HL-60 (cell line): ENCODE data around the gene DPP6.
A peak's percentile ranks its signal among the peaks of the same experiment; 100 is the strongest.

ENCODE experiments used
- DNase-seq, 2 experiments: peaks; one replicate each; pipeline ENCODE4 v3.0.0-alpha.2; 2010 to 2020; ENCODE audit warnings: low read depth in 1 of 2, low spot score in 1 of 2
- H3K27ac ChIP-seq: fragments of 250-450 bp; sonication (Bioruptor Pico); replicated peaks from 2 replicates; pipeline ENCODE4 v1.5.1; 2020; ENCODE audit warnings: mild to moderate bottlenecking, moderate library complexity
- H3K27me3 ChIP-seq: fragments of 250-450 bp; sonication (Bioruptor Pico); 2 replicates; pipeline ENCODE4 v1.5.1; 2021; ENCODE audit warnings: mild to moderate bottlenecking, moderate library complexity; ENCODE audit not compliant: insufficient read depth, poor library complexity, severe bottlenecking
- H3K4me3 ChIP-seq: replicated peaks from 2 replicates; pipeline ENCODE4 v1.5.1; 2011; ENCODE audit warnings: mild to moderate bottlenecking, control low read depth, low read length; ENCODE audit not compliant: insufficient read depth
- GABPA ChIP-seq: IDR thresholded peaks from 2 replicates; pipeline ENCODE4 v1.6.1; 2012; ENCODE audit warnings: low read depth
- POLR2AphosphoS5 ChIP-seq: IDR thresholded peaks from 2 replicates; pipeline ENCODE4 v1.6.1; 2012; ENCODE audit warnings: low read depth
- SPI1 ChIP-seq: IDR thresholded peaks from 2 replicates; pipeline ENCODE4 v1.6.1; 2012; ENCODE audit warnings: low read depth, mild to moderate bottlenecking, borderline replicate concordance
- TF ChIP-seq, protein P1 (sequence below): IDR thresholded peaks from 2 replicates; pipeline ENCODE4 v1.6.1; 2012; ENCODE audit warnings: low read depth; ENCODE audit not compliant: insufficient replicate concordance
- TF ChIP-seq, protein P2 (sequence below): IDR thresholded peaks from one replicate; pipeline ENCODE4 v1.5.1; 2011; ENCODE audit warnings: low read length, control low read depth, inconsistent platforms; ENCODE audit not compliant: insufficient read depth

DPP6 gene

DNA sequence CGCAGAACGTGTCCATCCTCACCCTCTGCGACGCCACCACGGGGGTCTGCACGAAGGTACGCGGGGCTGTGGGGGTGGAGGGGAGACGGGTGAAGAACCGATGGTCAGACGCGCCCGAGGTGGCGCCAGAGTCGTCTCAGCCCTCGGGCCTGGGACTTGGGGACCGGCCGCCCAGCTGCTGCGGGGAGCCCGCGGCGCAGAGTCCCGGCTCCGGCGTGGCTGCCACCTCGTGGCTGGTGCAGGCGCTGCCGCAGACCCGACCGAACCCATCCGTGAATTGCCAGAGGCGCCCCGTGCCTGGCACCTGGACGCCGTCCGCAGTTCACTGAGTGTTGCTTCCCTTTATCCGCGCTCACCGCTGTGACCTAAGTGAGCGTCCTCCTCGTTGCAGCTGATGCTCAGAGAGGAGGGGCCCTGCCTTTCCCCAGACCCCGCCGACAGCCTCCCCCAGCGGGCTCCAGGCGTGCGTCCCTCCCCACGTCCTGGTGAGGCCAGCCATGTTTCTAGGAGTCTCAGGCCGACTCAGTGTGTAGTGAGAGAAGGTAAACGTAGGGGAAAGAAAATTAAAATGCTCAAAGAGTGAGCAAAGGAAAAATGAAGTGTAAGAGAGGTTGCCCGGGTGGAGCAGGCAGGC, 742.1 kb downstream of the DPP6 start:
- H3K4me3 ChIP-seq = no peak overlapping the region
- peak in 1 of 2 experiments; percentile 24 for DNase-seq
- peaks cover 12% of the 10 kb centered on the region for H3K27me3 ChIP-seq
- no peak overlapping the region for H3K27ac ChIP-seq
- TF ChIP-seq, protein P1, sequence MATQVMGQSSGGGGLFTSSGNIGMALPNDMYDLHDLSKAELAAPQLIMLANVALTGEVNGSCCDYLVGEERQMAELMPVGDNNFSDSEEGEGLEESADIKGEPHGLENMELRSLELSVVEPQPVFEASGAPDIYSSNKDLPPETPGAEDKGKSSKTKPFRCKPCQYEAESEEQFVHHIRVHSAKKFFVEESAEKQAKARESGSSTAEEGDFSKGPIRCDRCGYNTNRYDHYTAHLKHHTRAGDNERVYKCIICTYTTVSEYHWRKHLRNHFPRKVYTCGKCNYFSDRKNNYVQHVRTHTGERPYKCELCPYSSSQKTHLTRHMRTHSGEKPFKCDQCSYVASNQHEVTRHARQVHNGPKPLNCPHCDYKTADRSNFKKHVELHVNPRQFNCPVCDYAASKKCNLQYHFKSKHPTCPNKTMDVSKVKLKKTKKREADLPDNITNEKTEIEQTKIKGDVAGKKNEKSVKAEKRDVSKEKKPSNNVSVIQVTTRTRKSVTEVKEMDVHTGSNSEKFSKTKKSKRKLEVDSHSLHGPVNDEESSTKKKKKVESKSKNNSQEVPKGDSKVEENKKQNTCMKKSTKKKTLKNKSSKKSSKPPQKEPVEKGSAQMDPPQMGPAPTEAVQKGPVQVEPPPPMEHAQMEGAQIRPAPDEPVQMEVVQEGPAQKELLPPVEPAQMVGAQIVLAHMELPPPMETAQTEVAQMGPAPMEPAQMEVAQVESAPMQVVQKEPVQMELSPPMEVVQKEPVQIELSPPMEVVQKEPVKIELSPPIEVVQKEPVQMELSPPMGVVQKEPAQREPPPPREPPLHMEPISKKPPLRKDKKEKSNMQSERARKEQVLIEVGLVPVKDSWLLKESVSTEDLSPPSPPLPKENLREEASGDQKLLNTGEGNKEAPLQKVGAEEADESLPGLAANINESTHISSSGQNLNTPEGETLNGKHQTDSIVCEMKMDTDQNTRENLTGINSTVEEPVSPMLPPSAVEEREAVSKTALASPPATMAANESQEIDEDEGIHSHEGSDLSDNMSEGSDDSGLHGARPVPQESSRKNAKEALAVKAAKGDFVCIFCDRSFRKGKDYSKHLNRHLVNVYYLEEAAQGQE = no peak
- TF ChIP-seq, protein P2, sequence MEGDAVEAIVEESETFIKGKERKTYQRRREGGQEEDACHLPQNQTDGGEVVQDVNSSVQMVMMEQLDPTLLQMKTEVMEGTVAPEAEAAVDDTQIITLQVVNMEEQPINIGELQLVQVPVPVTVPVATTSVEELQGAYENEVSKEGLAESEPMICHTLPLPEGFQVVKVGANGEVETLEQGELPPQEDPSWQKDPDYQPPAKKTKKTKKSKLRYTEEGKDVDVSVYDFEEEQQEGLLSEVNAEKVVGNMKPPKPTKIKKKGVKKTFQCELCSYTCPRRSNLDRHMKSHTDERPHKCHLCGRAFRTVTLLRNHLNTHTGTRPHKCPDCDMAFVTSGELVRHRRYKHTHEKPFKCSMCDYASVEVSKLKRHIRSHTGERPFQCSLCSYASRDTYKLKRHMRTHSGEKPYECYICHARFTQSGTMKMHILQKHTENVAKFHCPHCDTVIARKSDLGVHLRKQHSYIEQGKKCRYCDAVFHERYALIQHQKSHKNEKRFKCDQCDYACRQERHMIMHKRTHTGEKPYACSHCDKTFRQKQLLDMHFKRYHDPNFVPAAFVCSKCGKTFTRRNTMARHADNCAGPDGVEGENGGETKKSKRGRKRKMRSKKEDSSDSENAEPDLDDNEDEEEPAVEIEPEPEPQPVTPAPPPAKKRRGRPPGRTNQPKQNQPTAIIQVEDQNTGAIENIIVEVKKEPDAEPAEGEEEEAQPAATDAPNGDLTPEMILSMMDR = peak; percentile 40

DNA sequence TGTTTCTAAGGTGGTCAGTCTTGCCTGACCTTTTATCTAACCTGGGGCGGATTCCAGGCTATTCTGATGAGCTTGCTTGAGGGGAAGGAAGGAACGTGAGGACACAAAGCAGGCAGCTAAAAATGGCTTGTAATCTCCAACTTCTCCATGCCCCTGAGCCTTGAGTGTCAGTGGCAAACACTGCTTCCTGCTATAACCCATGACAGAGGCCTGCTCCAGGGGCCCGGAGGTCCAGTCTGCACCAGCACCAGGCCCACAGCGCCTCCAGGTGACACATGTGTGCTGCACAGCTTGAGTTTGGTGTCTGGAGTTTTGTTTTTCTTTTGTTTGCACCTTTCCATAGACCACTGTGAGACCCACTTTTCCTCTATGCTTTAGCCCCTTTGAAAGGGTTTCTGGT, 742.8 kb downstream of the DPP6 start:
- H3K4me3 ChIP-seq = no peak overlapping the region
- DNase-seq = no peak
- TF ChIP-seq, protein P2 = no peak
- TF ChIP-seq GABPA (no peak), SPI1 (no peak)
- TF ChIP-seq, protein P1 = no peak

DNA sequence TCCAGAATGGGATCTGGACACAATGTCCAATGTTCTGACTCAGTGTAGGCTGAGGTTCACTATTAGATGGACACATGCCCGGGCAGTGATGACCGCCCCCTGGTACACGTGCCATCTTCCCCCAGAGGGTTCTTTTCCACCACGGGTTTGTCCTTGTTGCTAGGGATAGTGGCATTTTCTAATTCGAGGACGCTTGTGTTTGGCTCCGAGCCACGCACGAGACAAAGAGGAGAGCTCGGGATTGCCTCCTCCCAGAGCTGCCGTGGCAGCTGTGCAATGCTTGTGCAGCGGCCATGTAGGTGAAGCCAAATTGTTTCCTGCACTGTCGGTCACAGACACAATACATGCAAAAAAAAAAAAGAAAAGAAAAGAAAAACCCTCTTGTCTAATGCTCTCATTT, 743.2 kb downstream of the DPP6 start:
- H3K27ac ChIP-seq = no peak overlapping the region
- no peak for DNase-seq
- TF ChIP-seq, protein P1 = no peak
- TF ChIP-seq, protein P2 = no peak
- TF ChIP-seq SPI1 = no peak
- no peak for TF ChIP-seq GABPA
- no peak for TF ChIP-seq POLR2AphosphoS5

More for the DNA sequence above, 742.8 kb downstream of the DPP6 start:
- peaks cover 12% of the 10 kb centered on the region for H3K27me3 ChIP-seq
- no peak overlapping the region for H3K27ac ChIP-seq

More for the DNA sequence above, 743.2 kb downstream of the DPP6 start:
- Histone ChIP-seq H3K27me3 (peaks cover 12% of the 10 kb centered on the region), H3K4me3 (no peak overlapping the region)
